ENCODE data around the gene GRPEL1. TPM values are rescaled to one million over a fixed set of nuclear protein-coding genes. Genes with fewer than 3 reads are reported as not detected.
"Not testable (repeated sequence)": the region's sequence is repeated elsewhere in the genome, so short reads cannot be mapped to it uniquely, and the experiment has no call there.

GRPEL1 gene
- total RNA-seq, 3 donors from 2014 or later (not counting 1 experiment from before 2014, with no cell fraction given), result 20.1 to 37.8 (median 36.8) TPM

DNA sequence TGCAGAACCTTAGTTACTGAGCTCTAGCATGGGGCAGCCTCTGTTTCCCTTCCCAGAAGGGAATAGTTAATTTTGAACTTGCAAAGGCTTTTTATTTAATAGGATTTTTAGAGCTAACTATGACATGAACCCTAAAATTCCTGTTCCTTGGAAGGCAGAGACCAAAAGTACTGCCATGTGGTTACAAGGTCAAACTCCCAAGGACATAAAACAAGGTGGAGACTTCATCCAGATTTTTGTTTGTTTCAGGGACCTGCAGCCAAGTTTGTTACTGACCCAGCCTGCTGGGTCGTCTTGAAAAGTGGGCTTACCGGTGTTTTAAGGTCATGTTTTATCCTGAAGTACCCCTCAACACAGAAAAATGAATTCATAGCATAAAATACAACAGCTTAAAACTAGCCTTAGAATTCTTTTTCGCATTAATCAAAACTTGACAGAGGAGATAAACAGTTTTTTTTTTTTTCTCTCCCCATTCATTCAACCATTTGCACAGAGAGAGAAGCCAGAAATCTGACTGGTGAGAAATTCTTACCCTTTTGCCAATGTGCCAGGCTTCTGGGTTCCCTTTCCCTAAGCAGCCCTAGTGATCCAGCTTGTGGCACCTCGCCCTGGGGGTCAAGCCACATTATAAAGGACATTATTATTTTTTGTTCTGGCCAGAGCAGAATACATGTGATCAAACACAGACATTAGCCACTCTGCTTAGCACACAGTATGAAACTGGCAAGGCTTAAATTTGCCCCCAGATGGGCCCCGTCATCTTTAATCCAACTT lies 21.5 kb upstream of the GRPEL1 start:
- intact Hi-C loops (cut with micrococcal nuclease), result no loop called here
- Histone ChIP-seq H3K9me3 (ENCODE audit: control insufficient read depth, insufficient read depth, low read length) (peaks cover 2% of the 10 kb centered on the region), H3K36me3 (ENCODE audit: control insufficient read depth, insufficient read depth, low read length) (no peaks in the 10 kb centered on the region), H3K4me1 (ENCODE audit: control insufficient read depth, insufficient read depth, low read length) (no peaks in the 10 kb centered on the region), H3K27ac (ENCODE audit: low read length) (no peak overlapping the region), H3K27me3 (ENCODE audit: control insufficient read depth, insufficient read depth, low read length) (peaks cover 10% of the 10 kb centered on the region), H3K4me3 (ENCODE audit: low read length) (no peak overlapping the region)
- no peak overlapping the region for H3K27ac Mint-ChIP-seq
- no peak for DNase-seq
- ATAC-seq, result no peak
- no peaks in the 10 kb centered on the region for H3K9me3 Mint-ChIP-seq
- H3K27me3 Mint-ChIP-seq (ENCODE audit: low read depth in 2 of 2), result peaks cover 20 to 49% of the 10 kb centered on the region in 2 donors
- WGBS (ENCODE audit: insufficient coverage), result 82% methylated on average over 5 of the region's 5 CpGs
- H3K4me3 Mint-ChIP-seq, result no peak overlapping the region
- TF ChIP-seq, protein P1, sequence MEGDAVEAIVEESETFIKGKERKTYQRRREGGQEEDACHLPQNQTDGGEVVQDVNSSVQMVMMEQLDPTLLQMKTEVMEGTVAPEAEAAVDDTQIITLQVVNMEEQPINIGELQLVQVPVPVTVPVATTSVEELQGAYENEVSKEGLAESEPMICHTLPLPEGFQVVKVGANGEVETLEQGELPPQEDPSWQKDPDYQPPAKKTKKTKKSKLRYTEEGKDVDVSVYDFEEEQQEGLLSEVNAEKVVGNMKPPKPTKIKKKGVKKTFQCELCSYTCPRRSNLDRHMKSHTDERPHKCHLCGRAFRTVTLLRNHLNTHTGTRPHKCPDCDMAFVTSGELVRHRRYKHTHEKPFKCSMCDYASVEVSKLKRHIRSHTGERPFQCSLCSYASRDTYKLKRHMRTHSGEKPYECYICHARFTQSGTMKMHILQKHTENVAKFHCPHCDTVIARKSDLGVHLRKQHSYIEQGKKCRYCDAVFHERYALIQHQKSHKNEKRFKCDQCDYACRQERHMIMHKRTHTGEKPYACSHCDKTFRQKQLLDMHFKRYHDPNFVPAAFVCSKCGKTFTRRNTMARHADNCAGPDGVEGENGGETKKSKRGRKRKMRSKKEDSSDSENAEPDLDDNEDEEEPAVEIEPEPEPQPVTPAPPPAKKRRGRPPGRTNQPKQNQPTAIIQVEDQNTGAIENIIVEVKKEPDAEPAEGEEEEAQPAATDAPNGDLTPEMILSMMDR (IDR thresholded peaks at IDR 0.05), result no peak
- no peaks in the 10 kb centered on the region for H3K4me1 Mint-ChIP-seq
- no peaks in the 10 kb centered on the region for H3K36me3 Mint-ChIP-seq

DNA sequence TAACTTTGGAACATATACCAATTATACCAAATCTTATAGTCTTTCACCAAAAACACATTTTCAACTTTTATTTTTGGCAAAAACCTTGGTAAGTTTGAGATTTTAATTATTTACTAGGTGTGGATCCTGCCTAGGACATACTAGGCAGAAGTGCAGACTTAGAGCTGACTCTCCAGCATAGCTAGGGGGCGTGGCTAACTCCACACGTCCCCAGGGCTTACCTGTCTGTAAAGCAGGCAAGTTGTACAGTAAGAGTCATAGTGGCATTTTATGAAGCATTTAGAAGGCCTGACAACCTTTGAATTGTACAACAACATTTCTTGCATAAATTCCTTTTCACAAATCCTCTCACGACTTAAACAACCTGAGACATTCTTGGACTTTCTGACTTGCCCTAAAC lies 19.2 kb upstream of the GRPEL1 start:
- H3K27me3 ChIP-seq (ENCODE audit: control insufficient read depth, insufficient read depth, low read length), result peaks cover 22% of the 10 kb centered on the region
- ATAC-seq (no peak), DNase-seq (no peak)
- Mint-ChIP-seq H3K27ac (no peak overlapping the region), H3K36me3 (no peaks in the 10 kb centered on the region), H3K27me3 (ENCODE audit: low read depth in 2 of 2) (peaks cover 26 to 44% of the 10 kb centered on the region in 2 donors), H3K4me1 (no peaks in the 10 kb centered on the region), H3K9me3 (no peaks in the 10 kb centered on the region), H3K4me3 (no peak overlapping the region)
- WGBS (ENCODE audit: insufficient coverage), result 64% methylated on average over 3 of the region's 3 CpGs
- H3K36me3 ChIP-seq (ENCODE audit: control insufficient read depth, insufficient read depth, low read length), result no peaks in the 10 kb centered on the region
- intact Hi-C loops (cut with micrococcal nuclease), result no loop called here
- no peak overlapping the region for H3K4me3 ChIP-seq (ENCODE audit: low read length)
- TF ChIP-seq, protein P1 (IDR thresholded peaks at IDR 0.05), result no peak
- no peak overlapping the region for H3K27ac ChIP-seq (ENCODE audit: low read length)
- peaks cover 2% of the 10 kb centered on the region for H3K9me3 ChIP-seq (ENCODE audit: control insufficient read depth, insufficient read depth, low read length)
- H3K4me1 ChIP-seq (ENCODE audit: control insufficient read depth, insufficient read depth, low read length), result no peaks in the 10 kb centered on the region

DNA sequence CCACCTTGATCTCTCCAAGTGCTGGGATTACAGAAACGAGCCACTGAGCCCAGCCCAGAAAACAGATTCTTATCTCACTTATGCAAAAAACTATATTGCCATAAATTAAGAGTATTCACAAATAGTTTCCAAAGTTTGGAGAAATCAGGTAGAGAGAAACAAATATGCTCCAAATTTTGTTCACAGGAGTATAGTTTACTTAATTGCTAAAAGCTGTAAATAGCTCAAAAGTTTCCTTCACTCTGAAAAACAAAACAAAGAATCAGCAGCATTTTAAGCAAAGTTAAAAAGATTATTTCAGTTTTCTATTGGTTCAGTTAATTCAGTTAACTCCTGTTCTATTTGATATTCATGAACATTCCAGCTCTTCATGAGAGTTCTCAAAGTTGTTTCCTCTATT lies 18.5 kb upstream of the GRPEL1 start:
- ATAC-seq (no peak), DNase-seq (no peak)
- TF ChIP-seq, protein P1 (IDR thresholded peaks at IDR 0.05), result no peak
- Histone ChIP-seq H3K4me3 (ENCODE audit: low read length) (no peak overlapping the region), H3K27me3 (ENCODE audit: control insufficient read depth, insufficient read depth, low read length) (peaks cover 22% of the 10 kb centered on the region), H3K9me3 (ENCODE audit: control insufficient read depth, insufficient read depth, low read length) (peaks cover 2% of the 10 kb centered on the region), H3K27ac (ENCODE audit: low read length) (no peak overlapping the region), H3K4me1 (ENCODE audit: control insufficient read depth, insufficient read depth, low read length) (no peaks in the 10 kb centered on the region), H3K36me3 (ENCODE audit: control insufficient read depth, insufficient read depth, low read length) (no peaks in the 10 kb centered on the region)
- intact Hi-C loops (cut with micrococcal nuclease), result no loop called here
- H3K4me1 Mint-ChIP-seq, result no peaks in the 10 kb centered on the region
- 0% methylated on average over 1 of the region's 1 CpG for WGBS (ENCODE audit: insufficient coverage)
- H3K27ac Mint-ChIP-seq, result no peak overlapping the region
- peaks cover 27 to 44% of the 10 kb centered on the region in 2 donors for H3K27me3 Mint-ChIP-seq (ENCODE audit: low read depth in 2 of 2)
- no peak overlapping the region for H3K4me3 Mint-ChIP-seq
- no peaks in the 10 kb centered on the region for H3K36me3 Mint-ChIP-seq
- H3K9me3 Mint-ChIP-seq, result no peaks in the 10 kb centered on the region

DNA sequence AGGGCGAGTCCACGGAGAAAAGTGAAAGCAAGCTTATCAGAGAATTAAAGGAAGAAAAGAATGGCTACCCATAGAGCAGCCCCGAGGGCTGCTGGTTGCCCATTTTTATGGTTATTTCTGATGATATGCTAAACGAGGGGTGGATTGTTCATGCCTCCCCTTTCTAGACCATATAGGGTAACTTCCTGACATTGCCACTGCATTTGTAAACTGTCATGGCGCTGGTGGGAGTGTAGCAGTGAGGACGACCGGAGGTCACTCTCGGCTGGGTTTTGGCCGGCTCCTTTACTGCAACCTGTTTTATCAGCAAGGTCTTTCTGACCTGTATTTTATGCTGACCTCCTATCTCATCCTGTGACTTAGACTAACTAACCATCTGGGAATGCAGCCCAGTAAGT lies 16.7 kb upstream of the GRPEL1 start:
- H3K9me3 ChIP-seq (ENCODE audit: control insufficient read depth, insufficient read depth, low read length); H3K36me3 Mint-ChIP-seq; H3K4me3 Mint-ChIP-seq; H3K4me3 ChIP-seq (ENCODE audit: low read length); H3K9me3 Mint-ChIP-seq; H3K27ac Mint-ChIP-seq; H3K36me3 ChIP-seq (ENCODE audit: control insufficient read depth, insufficient read depth, low read length); ATAC-seq; H3K27ac ChIP-seq (ENCODE audit: low read length); H3K4me1 Mint-ChIP-seq; H3K4me1 ChIP-seq (ENCODE audit: control insufficient read depth, insufficient read depth, low read length); intact Hi-C loops (cut with micrococcal nuclease); DNase-seq: not testable (repeated sequence)
- WGBS (ENCODE audit: insufficient coverage), result 57% methylated on average over 9 of the region's 9 CpGs
- H3K27me3 Mint-ChIP-seq (ENCODE audit: low read depth in 2 of 2), result peaks cover 33 to 54% of the 10 kb centered on the region in 2 donors
- H3K27me3 ChIP-seq (ENCODE audit: control insufficient read depth, insufficient read depth, low read length), result peaks cover 22% of the 10 kb centered on the region

All from natural killer cell (primary cell).